Activated CD8-positive, alpha-beta memory T cell treated with anti-CD3 and anti-CD28 coated beads for 48 hours (primary cell): Measurements from ENCODE around the gene RPL27A.

Source experiments
- DNase-seq, 3 experiments: peaks; one replicate each; pipeline ENCODE4 v3.0.0-alpha.2; 2020; ENCODE audit warnings: low read depth in 2 of 3, low spot score in 2 of 3

Gene RPL27A

GRCh38 chr11:8720352-8720751 is 37.8 kb downstream of the RPL27A start:
- no peak for DNase-seq

GRCh38 chr11:8720868-8721608 is 38.4 kb downstream of the RPL27A start:
- DNase-seq: no peak

- no peak for DNase-seq
Measured at GRCh38 chr11:8721609-8722500, 39.3 kb downstream of the RPL27A start.

- DNase-seq: no peak
Measured at GRCh38 chr11:8722809-8723208, 40.2 kb downstream of the RPL27A start.

- no peak for DNase-seq
Measured at GRCh38 chr11:8723711-8724110, 41.1 kb downstream of the RPL27A start.

GRCh38 chr11:8724682-8725081 is 42.1 kb downstream of the RPL27A start:
- no peak for DNase-seq

GRCh38 chr11:8726395-8726794 is 43.8 kb downstream of the RPL27A start:
- DNase-seq: no peak

- DNase-seq: no peak
Measured at GRCh38 chr11:8728563-8728962, 46.0 kb downstream of the RPL27A start.

GRCh38 chr11:8729067-8729466 is 46.5 kb downstream of the RPL27A start:
- DNase-seq: no peak

GRCh38 chr11:8729837-8730696 is 47.5 kb downstream of the RPL27A start:
- DNase-seq: no peak

- no peak for DNase-seq
Measured at GRCh38 chr11:8730697-8731020, 48.1 kb downstream of the RPL27A start.

- DNase-seq: no peak
Measured at GRCh38 chr11:8731647-8732323, 49.2 kb downstream of the RPL27A start.

GRCh38 chr11:8732324-8732670 is 49.7 kb downstream of the RPL27A start:
- DNase-seq: no peak

GRCh38 chr11:8732748-8733241 is 50.2 kb downstream of the RPL27A start:
- DNase-seq: no peak

- no peak for DNase-seq
Measured at GRCh38 chr11:8733852-8734251, 51.3 kb downstream of the RPL27A start.

GRCh38 chr11:8735094-8735493 is 52.5 kb downstream of the RPL27A start:
- no peak for DNase-seq

- no peak for DNase-seq
Measured at GRCh38 chr11:8739309-8739793, 56.8 kb downstream of the RPL27A start.
